Measurements from ENCODE around the gene CDK17.
A peak's percentile ranks its signal among the peaks of the same experiment; 100 is the strongest.
"Not testable (repeated sequence)": the region's sequence is repeated elsewhere in the genome, so short reads cannot be mapped to it uniquely, and the experiment has no call there.

Gene CDK17

DNA sequence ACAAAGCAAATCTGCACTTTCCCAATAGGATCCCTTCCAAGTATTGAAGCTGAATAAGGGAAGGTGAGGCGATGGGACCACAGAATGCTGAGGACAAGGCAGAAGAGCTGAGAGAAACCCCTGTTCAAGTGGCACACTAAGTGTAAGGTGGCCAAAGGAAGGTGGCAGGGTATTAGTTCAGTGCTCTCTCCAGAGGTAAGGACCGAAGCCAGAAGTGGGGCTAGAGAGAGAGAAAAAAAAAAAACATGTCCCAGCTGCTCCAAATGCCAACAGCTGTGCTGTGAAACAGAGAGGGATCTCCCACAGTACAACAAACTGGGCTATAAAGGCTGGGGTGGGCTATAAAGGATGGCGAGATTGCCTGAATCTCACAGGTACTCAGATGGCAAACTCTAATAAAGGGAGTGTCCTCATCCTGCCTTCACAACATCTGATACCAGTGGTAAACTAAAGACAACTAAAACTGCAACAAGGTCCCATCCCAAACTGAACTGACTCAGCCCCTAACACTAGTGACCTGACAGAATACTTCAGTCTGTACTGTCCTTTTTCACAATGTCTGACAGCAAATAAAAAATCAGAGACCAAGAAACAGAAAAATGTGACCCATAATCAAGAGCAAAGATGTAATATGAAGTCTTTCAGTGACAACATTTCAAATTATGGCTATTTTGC lies 47.9 kb downstream of the CDK17 start:
- no peak for DNase-seq

DNA sequence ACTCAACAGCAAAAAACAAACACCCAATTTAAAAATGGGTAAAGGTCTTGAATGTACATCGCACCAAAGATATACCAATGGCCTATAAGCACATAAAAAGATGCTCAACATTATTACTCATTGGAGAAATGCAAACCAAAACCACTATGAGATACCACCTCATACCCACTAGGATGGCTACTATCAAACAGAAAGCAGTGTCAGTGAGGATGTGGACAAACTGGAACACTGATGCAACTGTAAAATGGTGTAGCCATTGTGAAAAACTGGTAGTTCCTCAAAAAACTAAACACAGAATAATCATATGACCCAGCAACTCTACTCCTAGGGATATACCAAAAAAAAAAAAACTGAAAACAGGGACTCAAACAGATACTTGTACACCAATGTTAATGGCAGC lies 49.3 kb downstream of the CDK17 start:
- DNase-seq: no peak

DNA sequence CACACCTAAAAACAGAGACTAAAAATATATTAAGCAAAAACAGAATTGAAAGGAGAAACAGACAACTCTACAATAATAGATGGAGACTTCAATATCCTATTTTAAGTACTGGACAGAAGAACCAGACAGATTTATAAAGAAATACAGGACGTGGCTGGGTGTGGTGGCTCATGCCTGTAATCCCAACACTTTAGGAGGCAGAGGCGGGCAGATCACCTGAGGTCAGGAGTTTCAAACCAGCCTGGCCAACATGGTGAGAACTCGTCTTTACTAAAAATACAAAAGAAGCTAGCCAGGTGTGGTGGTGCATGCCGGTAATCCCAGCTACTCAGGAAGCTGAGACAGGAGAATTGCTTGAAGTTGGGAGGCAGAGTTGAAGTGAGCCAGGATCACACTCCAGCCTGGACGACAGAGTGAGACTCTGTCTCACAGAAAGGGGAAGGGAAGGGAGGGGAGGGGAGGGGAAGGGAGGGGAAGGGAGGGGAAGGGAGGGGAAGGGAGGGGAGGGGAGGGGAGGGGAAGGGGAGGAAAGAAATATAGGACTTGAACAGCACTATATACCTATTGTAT lies 53.0 kb downstream of the CDK17 start:
- DNase-seq: no peak

DNA sequence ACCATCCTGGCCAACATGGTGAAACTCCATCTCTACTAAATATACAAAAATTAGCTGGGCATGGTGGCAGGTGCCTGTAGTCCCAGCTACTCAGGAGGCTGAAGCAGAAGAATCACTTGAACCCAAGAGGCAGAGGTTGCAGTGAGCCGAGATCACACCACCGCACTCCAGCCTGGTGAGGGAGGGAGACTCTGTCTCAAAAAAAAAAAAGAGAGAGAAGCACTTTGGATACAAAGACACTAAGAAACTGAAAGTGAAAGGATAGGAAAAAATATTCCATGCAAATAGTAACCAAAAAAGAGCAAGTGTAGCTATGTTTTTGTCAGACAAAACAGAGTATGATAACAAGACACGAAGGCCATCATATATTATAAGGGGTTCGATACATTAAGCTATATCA lies 53.5 kb downstream of the CDK17 start:
- not testable (repeated sequence) for DNase-seq

DNA sequence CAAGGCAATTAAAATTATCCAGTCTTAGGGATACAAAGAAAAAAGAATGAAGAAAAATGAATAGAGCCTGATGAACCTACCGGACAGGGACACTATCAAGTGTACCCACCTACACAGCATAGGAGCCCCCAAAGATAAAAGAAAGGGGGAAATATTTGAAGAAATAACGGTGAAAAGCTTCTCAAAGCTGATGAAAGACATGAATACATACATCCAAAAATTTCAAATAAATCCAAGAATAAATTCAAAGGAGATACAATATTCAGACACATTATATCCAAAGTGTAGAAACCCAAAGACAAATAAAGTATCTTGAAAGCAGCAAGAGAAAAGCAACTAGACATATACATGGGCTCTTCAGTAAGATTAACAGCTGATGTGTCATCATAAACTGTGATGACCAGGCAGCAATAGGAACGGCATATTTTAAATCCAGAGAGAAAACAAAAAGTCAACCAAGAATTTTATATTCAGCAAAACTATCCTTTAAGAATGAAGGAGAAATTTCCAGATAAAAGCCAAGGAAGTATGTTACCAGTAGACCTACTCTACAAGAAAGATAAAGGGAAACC lies 56.0 kb downstream of the CDK17 start:
- no peak for DNase-seq

DNA sequence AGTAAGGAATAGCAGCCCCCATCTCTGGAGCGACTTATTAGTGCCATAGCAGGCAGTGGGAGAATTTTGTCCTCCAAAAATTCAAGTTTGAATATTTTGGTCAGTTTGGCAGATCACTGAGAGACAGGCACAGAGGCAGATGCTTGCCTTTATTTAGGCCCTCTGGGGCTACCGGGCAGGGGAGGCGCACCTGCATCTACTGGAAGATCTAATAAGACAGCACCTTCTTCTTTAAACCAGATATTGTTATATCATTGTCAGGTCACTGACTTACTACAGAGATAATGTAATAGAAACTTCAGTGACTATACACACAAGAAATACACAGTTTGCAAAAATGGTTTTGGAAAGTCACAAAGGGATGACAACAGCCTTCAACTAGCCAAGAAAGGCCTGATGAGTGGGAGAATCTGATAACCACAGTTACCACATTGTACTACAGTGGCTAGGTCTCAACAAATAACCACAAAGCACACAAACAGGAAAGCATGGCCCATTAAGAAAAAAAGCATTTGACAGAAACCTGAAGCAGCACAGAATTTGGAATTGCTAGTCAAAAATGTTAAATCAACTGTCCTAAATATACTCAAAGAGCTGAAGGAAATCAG lies 56.8 kb downstream of the CDK17 start:
- DNase-seq: no peak

DNA sequence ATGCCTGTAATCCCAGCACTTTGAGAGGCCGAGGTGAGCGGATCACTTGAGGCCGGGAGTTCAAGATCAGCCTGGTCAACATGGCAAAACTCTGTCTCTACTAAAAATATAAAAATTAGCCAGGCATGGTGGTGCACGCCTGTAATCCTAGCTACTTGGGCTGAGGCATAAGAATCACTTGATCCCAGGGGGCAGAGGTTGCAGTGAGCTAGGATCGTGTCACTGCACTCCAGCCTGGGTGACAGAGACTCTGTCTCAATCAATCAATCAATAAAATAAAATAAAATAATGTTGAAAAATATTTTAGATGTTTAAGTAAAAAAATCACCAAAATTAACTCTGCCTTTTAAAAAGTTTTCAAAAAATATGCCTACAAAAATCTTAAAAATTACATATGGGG lies 60.6 kb downstream of the CDK17 start:
- not testable (repeated sequence) for DNase-seq

DNA sequence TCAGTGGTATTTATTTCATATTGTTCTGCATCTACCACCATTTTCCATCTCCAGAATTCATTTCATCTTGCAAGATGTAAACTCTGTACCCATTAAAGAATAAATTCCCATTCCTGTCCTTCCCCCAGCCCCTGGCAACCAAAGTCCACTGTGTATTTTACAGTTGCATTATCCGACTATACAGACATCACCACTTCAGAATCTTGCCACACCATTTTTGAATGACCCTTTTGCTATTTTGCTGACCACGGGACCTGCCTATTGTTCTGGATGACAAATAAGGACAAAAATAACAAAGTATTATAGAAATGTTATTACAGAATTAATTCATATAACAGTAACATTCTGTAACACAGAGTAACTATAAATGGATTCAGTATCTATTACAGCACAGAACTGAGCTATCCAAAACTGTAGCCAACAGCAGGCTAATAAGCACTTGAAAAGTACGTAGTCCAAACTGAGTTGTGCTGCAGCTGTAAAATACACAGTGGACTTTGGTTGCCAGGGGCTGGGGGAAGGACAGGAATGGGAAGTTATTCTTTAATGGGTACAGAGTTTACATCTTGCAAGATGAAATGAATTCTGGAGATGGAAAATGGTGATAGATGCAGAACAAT lies 61.3 kb downstream of the CDK17 start:
- no peak for DNase-seq

DNA sequence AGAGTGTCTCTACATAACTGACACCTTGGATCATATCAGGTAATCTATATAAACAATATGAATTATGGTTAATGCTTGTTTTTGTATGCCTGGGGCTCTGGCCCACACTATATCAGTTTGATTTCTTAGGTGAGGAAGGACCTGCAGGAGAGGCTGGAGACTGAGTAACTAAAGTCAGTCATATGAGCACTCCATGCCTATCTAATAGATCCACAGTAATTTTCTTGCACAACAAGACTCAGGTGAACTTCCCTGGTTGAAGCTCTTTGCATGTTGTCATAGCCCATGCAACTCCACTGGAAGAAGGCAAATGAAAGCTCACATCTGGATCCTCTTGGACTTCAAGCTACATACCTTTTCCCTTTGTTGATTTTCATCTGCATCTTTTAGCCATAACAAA lies 62.3 kb downstream of the CDK17 start:
- DNase-seq: no peak

DNA sequence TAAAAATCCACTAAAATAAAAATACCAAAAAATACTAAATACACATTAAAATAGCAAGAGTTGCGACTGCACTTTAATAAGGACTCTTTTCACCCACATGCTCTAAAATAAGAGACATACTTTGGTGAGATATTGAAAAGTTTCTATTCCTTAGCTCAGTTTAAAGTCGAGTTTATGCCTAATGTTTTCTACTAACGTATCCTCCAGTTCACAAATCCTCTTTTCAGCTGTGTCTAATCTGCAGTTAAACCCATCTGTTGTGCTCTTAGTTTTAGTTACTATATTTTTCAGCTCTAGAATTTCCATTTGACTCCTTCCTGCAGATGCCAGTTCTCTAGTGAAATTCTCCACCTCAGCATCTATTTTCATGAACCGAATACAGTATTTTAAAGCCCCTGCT lies 63.8 kb downstream of the CDK17 start:
- no peak for DNase-seq

DNA sequence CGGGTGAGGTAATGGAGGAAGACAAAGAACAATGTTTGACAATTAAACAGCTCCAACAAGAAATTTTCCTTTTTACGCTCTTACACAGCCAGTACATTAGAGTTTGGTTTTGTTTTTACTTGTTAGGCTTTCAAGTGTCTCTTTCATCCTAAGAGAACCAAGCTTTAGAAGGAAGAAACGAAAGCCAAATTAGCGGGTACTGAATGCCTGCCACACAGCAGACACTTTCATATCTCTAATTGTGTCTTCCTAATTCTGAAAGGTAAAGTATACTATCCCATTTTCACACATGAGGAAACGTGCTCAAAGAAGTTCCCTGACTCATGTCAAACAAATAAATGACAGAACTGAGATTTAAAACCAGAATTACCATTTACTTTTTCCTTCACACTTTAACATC lies 65.0 kb downstream of the CDK17 start:
- no peak for DNase-seq

DNA sequence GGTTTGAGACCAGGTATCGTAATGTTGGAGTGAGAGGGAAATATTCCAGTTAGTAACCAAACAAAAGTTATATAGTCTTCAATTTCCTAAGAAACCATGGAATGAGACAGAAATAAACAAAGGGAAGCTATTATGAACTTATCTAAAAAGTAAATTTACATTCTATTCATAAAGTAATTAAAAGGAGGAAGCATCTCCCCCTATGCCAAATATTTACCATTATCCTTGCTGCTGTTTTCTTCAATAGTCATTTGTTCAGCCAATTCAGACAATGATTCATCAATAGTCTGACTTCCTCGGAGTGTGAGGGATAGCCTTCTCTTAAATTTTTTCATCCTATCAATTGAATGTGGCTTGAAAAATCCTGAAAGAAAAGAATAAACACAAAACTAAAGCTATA lies 65.7 kb downstream of the CDK17 start:
- no peak for DNase-seq

DNA sequence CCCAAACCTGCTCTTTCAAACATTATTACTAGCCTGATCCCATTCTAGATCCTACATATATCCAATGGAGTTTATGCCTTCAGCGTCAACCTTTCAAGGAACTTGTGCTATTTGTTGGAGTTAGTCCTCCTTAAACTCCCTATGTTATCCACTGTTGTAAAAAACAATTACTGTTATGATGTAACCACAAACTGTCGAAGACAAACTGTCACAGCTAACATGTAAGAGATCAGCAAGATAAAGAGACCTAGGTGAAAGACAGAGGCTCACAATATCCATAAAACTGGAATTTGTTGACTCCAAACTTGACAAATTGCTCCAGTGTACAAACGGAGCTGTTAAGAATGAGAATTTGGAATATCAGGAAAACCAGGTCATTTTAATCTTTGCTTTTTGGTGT lies 70.7 kb downstream of the CDK17 start:
- no peak for DNase-seq

DNA sequence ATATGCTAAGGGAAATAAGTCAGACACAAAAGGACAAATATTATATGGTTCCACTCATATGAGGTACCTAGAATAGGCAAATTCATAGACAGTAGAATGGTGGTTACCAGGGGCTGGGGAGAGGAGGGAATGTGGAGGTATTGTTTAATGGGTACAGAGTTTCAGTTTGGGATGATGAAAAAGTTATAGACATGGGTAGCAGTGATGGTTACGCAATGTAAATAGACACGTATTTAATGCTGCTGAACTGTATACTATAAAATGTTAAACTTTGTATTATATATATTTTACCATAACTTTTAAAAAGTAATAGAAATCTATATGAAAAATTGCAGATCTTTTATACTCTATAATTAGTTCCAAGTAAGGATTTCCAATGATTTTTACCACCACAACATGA lies 71.2 kb downstream of the CDK17 start:
- no peak for DNase-seq

DNA sequence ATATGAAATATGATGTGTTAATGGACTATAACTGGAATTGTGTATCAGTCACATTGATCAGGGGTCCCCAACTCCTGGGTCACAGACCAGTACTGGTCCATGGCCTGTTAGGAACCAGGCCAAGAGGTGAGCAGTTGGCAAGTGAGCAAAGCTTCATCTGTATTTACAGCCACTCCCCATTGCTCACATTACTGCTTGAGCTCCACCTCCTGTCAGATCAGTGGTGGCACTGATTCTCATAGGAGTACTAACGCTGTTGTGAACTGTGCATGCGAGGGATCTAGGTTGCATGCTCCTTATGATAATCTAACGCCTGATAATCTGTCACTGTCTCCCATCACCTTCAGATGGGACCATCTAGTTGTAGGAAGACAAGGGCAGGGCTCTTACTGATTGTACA lies 72.3 kb downstream of the CDK17 start:
- DNase-seq: no peak

DNA sequence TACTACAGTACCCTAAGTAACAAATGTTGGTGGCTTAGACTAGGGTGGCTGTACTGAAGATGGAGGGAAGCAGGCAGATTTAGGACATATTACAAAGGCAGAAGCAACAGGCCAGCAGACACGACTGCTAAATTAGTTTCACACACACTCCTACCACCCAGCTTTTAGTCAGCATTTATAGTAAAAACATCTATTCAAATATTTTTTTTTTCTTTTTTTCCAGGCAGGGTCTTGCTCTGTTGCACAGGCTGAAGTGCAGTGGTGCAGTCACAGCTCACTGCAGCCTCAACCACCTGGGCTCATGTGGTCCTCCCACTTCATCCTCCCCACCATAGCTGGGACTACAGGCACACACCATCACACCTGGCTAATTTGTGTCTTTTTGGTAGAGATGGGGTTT lies 72.9 kb downstream of the CDK17 start:
- DNase-seq: no peak

DNA sequence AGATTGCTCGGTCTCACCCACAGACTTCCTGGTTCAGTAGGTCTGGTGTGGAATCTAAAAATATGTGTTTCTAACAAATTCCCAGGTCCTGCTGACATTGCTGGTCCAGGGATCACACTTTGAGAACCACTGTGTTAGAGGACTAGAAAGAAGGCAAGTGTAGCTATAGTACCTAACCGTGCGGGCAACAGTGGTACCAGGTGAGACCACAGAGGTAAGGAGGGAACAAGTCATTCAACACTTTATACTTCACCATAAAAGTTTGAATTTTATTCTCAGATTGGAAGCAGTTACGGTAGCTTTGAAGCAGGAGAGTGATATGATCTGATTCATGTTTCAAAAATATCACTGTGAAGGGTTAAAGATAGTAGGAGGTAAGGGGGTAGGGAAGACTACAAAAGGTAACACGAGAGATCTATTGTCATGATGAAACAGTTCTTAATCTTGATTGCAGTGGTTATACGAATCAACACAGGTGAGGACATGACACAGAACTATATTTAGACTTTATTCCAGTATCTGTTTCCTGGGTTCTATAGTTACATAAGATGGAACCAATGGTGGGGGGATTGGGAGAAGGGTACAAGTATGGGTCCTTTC lies 73.5 kb downstream of the CDK17 start:
- no peak for DNase-seq

DNA sequence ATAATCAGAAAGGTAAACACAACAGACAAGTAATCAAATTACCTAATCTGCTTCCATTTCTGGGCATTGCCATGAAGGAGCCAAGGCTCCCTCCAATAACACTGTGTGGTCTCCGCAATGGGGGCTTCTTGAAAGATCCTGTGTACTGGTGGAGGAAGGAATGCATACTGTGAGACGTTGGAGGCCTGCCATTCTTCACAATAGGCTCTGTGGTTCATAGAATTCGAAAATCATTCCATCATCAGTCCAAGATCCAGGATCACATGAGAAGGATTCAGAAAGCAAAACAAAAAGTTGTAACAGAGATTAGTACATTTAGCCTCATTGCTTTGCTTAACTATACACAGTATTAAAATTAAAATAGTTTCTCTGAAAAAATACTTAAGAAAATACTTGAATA lies 76.3 kb downstream of the CDK17 start:
- DNase-seq: peak; percentile 6

DNA sequence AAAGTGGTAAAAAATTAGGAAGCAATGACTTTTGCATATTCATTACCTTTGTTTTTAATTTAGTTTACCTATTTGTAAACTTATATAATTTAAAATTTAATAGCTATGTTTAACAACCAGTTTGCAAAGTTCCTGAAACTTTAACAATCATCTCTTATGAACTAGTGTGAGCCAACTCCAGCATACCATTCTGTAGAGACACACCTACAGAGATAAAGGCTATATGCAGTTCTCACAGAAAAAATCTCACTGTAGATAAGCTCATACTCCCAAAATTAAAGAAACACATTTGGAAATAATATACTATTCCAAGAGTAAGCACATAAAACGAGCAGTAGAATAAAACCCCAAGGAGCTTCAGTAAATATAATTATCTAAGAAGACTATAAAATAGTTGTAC lies 77.5 kb downstream of the CDK17 start:
- no peak for DNase-seq

DNA sequence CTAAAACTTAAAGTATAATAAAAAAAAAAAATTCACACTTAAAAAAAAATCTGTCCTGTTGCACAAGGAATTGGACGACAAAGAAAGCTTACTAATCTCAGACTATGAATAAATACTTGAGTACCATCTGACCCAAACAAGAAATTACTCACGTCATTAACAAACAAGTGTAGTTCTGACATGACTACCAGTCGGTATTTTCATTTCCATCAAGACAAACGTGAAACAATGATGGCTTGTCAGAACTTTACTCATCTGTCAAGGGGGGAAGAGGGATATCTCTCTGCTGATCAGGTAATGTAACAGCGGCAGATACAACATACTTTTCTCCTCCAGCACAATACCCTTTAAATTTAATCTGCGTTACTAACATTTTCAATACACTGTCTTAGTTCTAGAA lies 78.3 kb downstream of the CDK17 start:
- no peak for DNase-seq

DNA sequence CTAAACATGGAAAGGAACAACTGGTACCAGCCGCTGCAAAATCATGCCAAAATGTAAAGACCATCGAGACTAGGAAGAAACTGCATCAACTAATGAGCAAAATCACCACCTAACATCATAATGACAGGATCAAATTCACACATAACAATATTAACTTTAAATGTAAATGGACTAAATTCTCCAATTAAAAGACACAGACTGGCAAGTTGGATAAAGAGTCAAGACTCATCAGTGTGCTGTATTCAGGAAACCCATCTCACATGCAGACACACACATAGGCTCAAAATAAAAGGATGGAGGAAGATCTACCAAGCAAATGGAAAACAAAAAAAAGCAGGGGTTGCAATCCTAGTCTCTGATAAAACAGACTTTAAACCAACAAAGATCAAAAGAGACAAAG lies 82.4 kb downstream of the CDK17 start:
- DNase-seq: not testable (repeated sequence)

DNA sequence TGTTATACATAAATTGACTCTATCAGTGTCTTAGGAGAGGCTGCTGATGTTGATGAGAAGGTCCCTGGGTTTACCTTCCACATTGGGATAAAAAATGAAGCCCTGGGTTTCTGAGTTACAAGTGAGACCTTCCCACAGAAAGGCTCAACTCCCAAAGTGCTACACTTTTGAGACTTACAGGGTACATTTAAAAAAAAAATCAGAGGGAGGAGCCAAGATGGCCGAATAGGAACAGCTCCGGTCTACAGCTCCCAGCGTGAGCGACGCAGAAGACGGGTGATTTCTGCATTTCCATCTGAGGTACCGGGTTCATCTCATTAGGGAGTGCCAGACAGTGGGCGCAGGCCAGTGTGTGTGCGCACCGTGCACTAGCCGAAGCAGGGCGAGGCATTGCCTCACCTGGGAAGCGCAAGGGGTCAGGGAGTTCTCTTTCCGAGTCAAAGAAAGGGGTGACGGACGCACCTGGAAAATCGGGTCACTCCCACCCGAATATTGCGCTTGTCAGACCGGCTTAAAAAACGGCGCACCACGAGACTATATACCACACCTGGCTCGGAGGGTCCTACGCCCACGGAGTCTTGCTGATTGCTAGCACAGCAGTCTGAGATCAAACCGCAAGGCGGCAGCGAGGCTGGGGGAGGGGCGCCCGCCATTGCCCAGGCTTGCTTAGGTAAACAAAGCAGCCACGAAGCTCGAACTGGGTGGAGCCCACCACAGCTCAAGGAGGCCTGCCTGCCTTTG lies 84.3 kb downstream of the CDK17 start:
- DNase-seq: not testable (repeated sequence)

DNA sequence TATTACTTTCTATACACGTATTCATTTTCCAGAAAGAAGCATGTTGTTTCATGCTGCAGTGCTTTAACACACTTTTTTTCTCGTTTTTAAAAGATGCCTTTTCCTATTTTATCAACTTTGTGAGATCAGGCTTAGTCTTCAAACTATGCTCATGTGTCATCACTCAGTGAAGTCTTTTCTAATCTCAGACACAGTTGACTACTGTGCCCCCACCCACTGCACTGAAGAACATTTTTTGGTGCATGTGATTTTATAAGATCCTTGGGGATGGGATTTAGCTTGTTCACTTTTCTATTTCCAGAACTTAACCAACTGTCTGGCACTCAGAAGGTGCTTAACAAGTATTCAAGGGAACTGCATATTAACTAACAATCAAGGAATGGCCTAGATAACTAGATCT lies 85.5 kb downstream of the CDK17 start:
- no peak for DNase-seq

All from fibroblast of upper back skin (primary cell).